Liver (tissue), 9 donors: ENCODE results near the gene APH1A. TPM values are rescaled to one million over a fixed set of nuclear protein-coding genes. Genes with fewer than 3 reads are reported as not detected.

Experiments used
- DNase-seq: peaks from one replicate; pipeline ENCODE4 v3.0.0-alpha.2; 2017; ENCODE audit warnings: low spot score
- H3K27ac ChIP-seq, 2 donors: one replicate each; pipeline ENCODE4 v1.7.0; 2013; ENCODE audit warnings: inconsistent platforms in 2 of 2, low read length in 2 of 2, control low read depth in 1 of 2, low read depth in 1 of 2, mild to moderate bottlenecking in 1 of 2
- H3K27me3 ChIP-seq, 4 donors: one replicate each; pipeline versions ENCODE4 v1.6.1 to v1.7.0; 2013; ENCODE audit warnings: low read length in 3 of 4, inconsistent platforms in 1 of 4, mild to moderate bottlenecking in 1 of 4, moderate library complexity in 1 of 4; ENCODE audit not compliant: control insufficient read depth in 4 of 4, insufficient read depth in 4 of 4
- H3K36me3 ChIP-seq, 4 donors: one replicate each; pipeline versions ENCODE4 v1.6.1 to v1.7.0; 2013; ENCODE audit warnings: low read length in 3 of 4, mild to moderate bottlenecking in 3 of 4, low read depth in 1 of 4, moderate library complexity in 1 of 4; ENCODE audit not compliant: control insufficient read depth in 4 of 4, insufficient read depth in 3 of 4
- H3K4me1 ChIP-seq, 4 donors: one replicate each; pipeline versions ENCODE4 v1.6.1 to v1.7.0; 2013; ENCODE audit warnings: low read length in 3 of 4, mild to moderate bottlenecking in 3 of 4, moderate library complexity in 1 of 4; ENCODE audit not compliant: control insufficient read depth in 4 of 4, insufficient read depth in 4 of 4
- H3K4me3 ChIP-seq, 3 donors: one replicate each; pipeline versions ENCODE4 v1.6.1 to v1.7.0; 2013; ENCODE audit warnings: low read length in 3 of 3, control low read depth in 1 of 3, low read depth in 1 of 3, mild to moderate bottlenecking in 1 of 3
- H3K9ac ChIP-seq, 2 donors: one replicate each; pipeline ENCODE4 v1.7.0; 2013; ENCODE audit warnings: low read length in 2 of 2, mild to moderate bottlenecking in 2 of 2, moderate library complexity in 2 of 2, control low read depth in 1 of 2, low read depth in 1 of 2
- H3K9me3 ChIP-seq, 4 donors: one replicate each; pipeline versions ENCODE4 v1.6.1 to v1.7.0; 2013; ENCODE audit warnings: low read length in 3 of 4; ENCODE audit not compliant: control insufficient read depth in 4 of 4
- FOXA1 ChIP-seq: IDR thresholded peaks from 2 replicates; pipeline ENCODE4 v1.6.1; 2016; ENCODE audit warnings: antibody characterized with exemption
- GABPA ChIP-seq, 2 donors: IDR thresholded peaks in 1 of 2; conservative IDR thresholded peaks in 1 of 2; 2 replicates each; pipeline ENCODE4 v1.6.1; 2016; ENCODE audit warnings: antibody characterized with exemption in 2 of 2, mild to moderate bottlenecking in 1 of 2, moderate library complexity in 1 of 2
- HNF4A ChIP-seq, 2 donors: conservative IDR thresholded peaks; 2 replicates each; pipeline ENCODE4 v1.6.1; 2016; ENCODE audit warnings: antibody characterized with exemption in 2 of 2, mild to moderate bottlenecking in 2 of 2
- HNF4G ChIP-seq: IDR thresholded peaks from 2 replicates; pipeline ENCODE4 v1.6.1; 2016; ENCODE audit warnings: antibody characterized with exemption
- JUND ChIP-seq, 2 donors: IDR thresholded peaks; 2 replicates each; pipeline ENCODE4 v1.6.1; 2016; ENCODE audit warnings: antibody characterized with exemption in 2 of 2
- RAD21 ChIP-seq, 2 donors: IDR thresholded peaks; 2 replicates each; pipeline ENCODE4 v1.6.1; 2016; ENCODE audit warnings: antibody characterized with exemption in 2 of 2, mild to moderate bottlenecking in 2 of 2
- REST ChIP-seq: IDR thresholded peaks from 2 replicates; pipeline ENCODE4 v1.6.1; 2016; ENCODE audit warnings: antibody characterized with exemption, mild to moderate bottlenecking
- RXRA ChIP-seq, 2 donors: IDR thresholded peaks; 2 replicates each; pipeline ENCODE4 v1.6.1; 2017 to 2018; ENCODE audit warnings: antibody characterized with exemption in 2 of 2, mild to moderate bottlenecking in 1 of 2
- SP1 ChIP-seq: IDR thresholded peaks from 2 replicates; pipeline ENCODE4 v1.6.1; 2018; ENCODE audit warnings: antibody characterized with exemption, mild to moderate bottlenecking
- TAF1 ChIP-seq: conservative IDR thresholded peaks from 2 replicates; pipeline ENCODE4 v1.6.1; 2016; ENCODE audit warnings: antibody characterized with exemption, mild to moderate bottlenecking
- WGBS: extraction: QIAGEN DNeasy Blood & Tissue Kit; methylation state at CpG from one replicate; pipeline ENCODE4 v1.1.7; 2013; 5-methylcytosine and 5-hydroxymethylcytosine counted together
- polyA plus RNA-seq, 2 donors: library from polyadenylated mRNA; stranded (reverse) in 1 of 2; unstranded in 1 of 2; fragments of 200-250 nt in 1 of 2; fragments of >200 nt in 1 of 2; fragmentation: Nextera tagmentation in 1 of 2; extraction: Ambion mirVana in 1 of 2; gene quantifications; one replicate each; pipeline versions ENCODE4 v1.2.1 to v1.2.3, GENCODE V29; 2013 to 2015
- total RNA-seq, 2 donors: library from RNA; depleted of rRNA; stranded (reverse); fragments of >200 nt; gene quantifications; one replicate each; pipeline ENCODE4 v1.2.3, GENCODE V29; 2014
- TF ChIP-seq, protein P1 (sequence below): IDR thresholded peaks from 2 replicates; pipeline ENCODE4 v1.6.1; 2016; ENCODE audit warnings: antibody characterized with exemption
- TF ChIP-seq, protein P2 (sequence below): fragments of 150-350 bp; IDR thresholded peaks from 2 replicates; pipeline ENCODE4 v1.5.1; 2017; ENCODE audit warnings: improper control_type of control experiment, low read depth, low read length; ENCODE audit not compliant: missing input control
- donor health status: healthy.
- donor health status: healthy.
- donor health status: healthy.
- donor health status: healthy.
- donor health status: healthy.

APH1A gene
- total and polyA plus RNA-seq, 4 donors: 25.1 to 93.6 (median 57.1) TPM

GRCh38 chr1:150273311-150273710, 4.5 kb upstream of the APH1A start:
- H3K4me3 ChIP-seq: no peak overlapping the region
- no peaks in the 10 kb centered on the region for H3K36me3 ChIP-seq
- no peak overlapping the region for H3K9ac ChIP-seq
- TF ChIP-seq, protein P1, sequence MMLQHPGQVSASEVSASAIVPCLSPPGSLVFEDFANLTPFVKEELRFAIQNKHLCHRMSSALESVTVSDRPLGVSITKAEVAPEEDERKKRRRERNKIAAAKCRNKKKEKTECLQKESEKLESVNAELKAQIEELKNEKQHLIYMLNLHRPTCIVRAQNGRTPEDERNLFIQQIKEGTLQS: no peak
- TF ChIP-seq REST (no peak), JUND (IDR thresholded peaks at IDR 0.05) (no peak), SP1 (no peak), FOXA1 (no peak), HNF4G (no peak), RAD21 (IDR thresholded peaks at IDR 0.05) (no peak)
- TF ChIP-seq, protein P2, sequence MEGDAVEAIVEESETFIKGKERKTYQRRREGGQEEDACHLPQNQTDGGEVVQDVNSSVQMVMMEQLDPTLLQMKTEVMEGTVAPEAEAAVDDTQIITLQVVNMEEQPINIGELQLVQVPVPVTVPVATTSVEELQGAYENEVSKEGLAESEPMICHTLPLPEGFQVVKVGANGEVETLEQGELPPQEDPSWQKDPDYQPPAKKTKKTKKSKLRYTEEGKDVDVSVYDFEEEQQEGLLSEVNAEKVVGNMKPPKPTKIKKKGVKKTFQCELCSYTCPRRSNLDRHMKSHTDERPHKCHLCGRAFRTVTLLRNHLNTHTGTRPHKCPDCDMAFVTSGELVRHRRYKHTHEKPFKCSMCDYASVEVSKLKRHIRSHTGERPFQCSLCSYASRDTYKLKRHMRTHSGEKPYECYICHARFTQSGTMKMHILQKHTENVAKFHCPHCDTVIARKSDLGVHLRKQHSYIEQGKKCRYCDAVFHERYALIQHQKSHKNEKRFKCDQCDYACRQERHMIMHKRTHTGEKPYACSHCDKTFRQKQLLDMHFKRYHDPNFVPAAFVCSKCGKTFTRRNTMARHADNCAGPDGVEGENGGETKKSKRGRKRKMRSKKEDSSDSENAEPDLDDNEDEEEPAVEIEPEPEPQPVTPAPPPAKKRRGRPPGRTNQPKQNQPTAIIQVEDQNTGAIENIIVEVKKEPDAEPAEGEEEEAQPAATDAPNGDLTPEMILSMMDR: no peak
- 80% methylated on average over 1 of the region's 1 CpG for WGBS
- H3K27me3 ChIP-seq: no peaks in the 10 kb centered on the region
- no peaks in the 10 kb centered on the region for H3K9me3 ChIP-seq
- peaks cover 0 to 16% (median 12%) of the 10 kb centered on the region in 4 donors for H3K4me1 ChIP-seq
- DNase-seq: no peak
- no peak overlapping the region for H3K27ac ChIP-seq

DNA sequence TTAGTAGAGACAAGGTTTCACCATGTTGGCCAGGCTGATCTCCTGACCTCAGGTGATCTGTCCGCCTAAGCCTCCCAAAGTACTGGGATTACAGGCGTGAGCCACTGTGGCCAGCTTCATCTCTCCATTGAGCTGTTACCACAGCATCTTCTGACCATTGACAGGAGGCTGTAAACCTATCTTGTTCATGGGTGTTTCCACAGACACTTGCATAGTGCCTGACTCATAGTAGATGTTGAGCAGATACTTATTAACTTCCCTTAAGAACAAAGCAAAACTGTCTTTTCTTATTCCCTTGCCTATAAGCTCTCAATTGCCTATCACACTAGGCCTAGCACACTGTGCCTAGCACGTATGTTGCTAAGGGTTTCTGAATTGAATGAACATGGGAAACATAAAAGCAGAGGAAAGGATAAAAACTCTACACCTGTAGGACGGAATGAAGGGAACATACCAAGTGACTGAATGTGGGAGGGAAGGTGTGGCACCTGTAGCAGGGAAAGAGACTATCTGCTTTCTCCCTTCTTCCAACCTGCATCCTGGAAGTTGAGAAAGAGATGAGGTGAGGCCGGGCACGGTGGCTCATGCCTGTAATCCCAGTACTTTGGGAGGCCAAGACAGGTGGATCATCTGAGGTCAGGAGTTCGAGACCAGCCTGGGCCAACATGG, 2.6 kb upstream of the APH1A start:
- Histone ChIP-seq H3K9me3 (no peaks in the 10 kb centered on the region), H3K9ac (no peak overlapping the region), H3K27me3 (no peaks in the 10 kb centered on the region), H3K4me1 (peaks cover 0 to 22% (median 19%) of the 10 kb centered on the region in 4 donors), H3K4me3 (no peak overlapping the region), H3K27ac (no peak overlapping the region), H3K36me3 (peaks cover 1 to 8% (median 5%) of the 10 kb centered on the region in 4 donors)
- DNase-seq: no peak
- WGBS: 96% methylated on average over 7 of the region's 7 CpGs
- TF ChIP-seq TAF1 (no peak), RAD21 (IDR thresholded peaks at IDR 0.05) (no peak), FOXA1 (no peak), RXRA (IDR thresholded peaks at IDR 0.05) (no peak), GABPA (IDR thresholded peaks at IDR 0.05 in 1 of 2, conservative IDR thresholded peaks at IDR 0.05 in 1 of 2) (no peak), HNF4A (conservative IDR thresholded peaks at IDR 0.05) (no peak)
